CD14-positive monocyte (primary cell): ENCODE measurements around the gene RCVRN. TPM values are rescaled to one million over a fixed set of nuclear protein-coding genes. Genes with fewer than 3 reads are reported as not detected.

Source experiments
- DNase-seq, 3 donors: peaks; one replicate each; pipeline ENCODE4 v3.0.0-alpha.2; 2011 to 2022
- H2AFZ ChIP-seq: 2 replicates; pipeline ENCODE4 v1.6.0; 2012; ENCODE audit warnings: mild to moderate bottlenecking, low read depth, low read length, inconsistent platforms; ENCODE audit not compliant: insufficient read depth, poor library complexity, severe bottlenecking
- H3K27ac ChIP-seq, 2 donors: 1 replicate in 1 of 2; 2 replicates in 1 of 2; pipeline ENCODE4 v1.5.1; 2012 to 2013; ENCODE audit warnings: low read length in 2 of 2, control low read depth in 1 of 2, inconsistent platforms in 1 of 2, low read depth in 1 of 2, mild to moderate bottlenecking in 1 of 2
- H3K27me3 ChIP-seq, 2 donors: one replicate each; pipeline versions ENCODE4 v1.6.0 to v1.6.1; 2011 to 2013; ENCODE audit warnings: low read length in 2 of 2; ENCODE audit not compliant: control insufficient read depth in 2 of 2, insufficient read depth in 2 of 2
- H3K36me3 ChIP-seq, 2 donors: replicated peaks in 1 of 2; 1 replicate in 1 of 2; 2 replicates in 1 of 2; pipeline versions ENCODE4 v1.5.1 to v1.6.1; 2012 to 2013; ENCODE audit warnings: low read length in 2 of 2, control low read depth in 1 of 2, inconsistent platforms in 1 of 2, mild to moderate bottlenecking in 1 of 2; ENCODE audit not compliant: insufficient read depth in 2 of 2, control insufficient read depth in 1 of 2
- H3K4me1 ChIP-seq, 2 donors: 1 replicate in 1 of 2; 2 replicates in 1 of 2; pipeline versions ENCODE4 v1.5.1 to v1.6.1; 2012 to 2013; ENCODE audit warnings: low read length in 2 of 2, control low read depth in 1 of 2, inconsistent platforms in 1 of 2, mild to moderate bottlenecking in 1 of 2, moderate library complexity in 1 of 2; ENCODE audit not compliant: insufficient read depth in 2 of 2, control insufficient read depth in 1 of 2
- H3K4me2 ChIP-seq: replicated peaks from 2 replicates; pipeline ENCODE3; 2012; ENCODE audit warnings: low read length, moderate library complexity, mild to moderate bottlenecking; ENCODE audit not compliant: poor library complexity, severe bottlenecking; ENCODE audit errors: extremely low read depth
- H3K4me3 ChIP-seq, 3 experiments: fragments of 200-600 bp in 1 of 3; sonication (generic) in 1 of 3; replicated peaks in 1 of 3; 1 replicate in 2 of 3; 2 replicates in 1 of 3; pipeline ENCODE4 v1.5.1; 2011 to 2013; ENCODE audit warnings: low read length in 3 of 3, mild to moderate bottlenecking in 3 of 3, control low read depth in 2 of 3, low read depth in 2 of 3, inconsistent platforms in 1 of 3, moderate library complexity in 1 of 3
- H3K79me2 ChIP-seq: 2 replicates; pipeline ENCODE4 v1.6.0; 2012; ENCODE audit warnings: mild to moderate bottlenecking, control low read depth, inconsistent platforms, low read length, moderate library complexity; ENCODE audit not compliant: insufficient read depth
- H3K9ac ChIP-seq: 2 replicates; pipeline ENCODE4 v1.6.0; 2017; ENCODE audit warnings: low read length, mild to moderate bottlenecking; ENCODE audit not compliant: insufficient read depth, poor library complexity, severe bottlenecking
- H3K9me3 ChIP-seq, 2 donors: replicated peaks in 1 of 2; 1 replicate in 1 of 2; 2 replicates in 1 of 2; pipeline versions ENCODE4 v1.5.1 to v1.6.1; 2012 to 2013; ENCODE audit warnings: low read length in 2 of 2, control low read depth in 1 of 2; ENCODE audit not compliant: control insufficient read depth in 1 of 2, insufficient read depth in 1 of 2
- H4K20me1 ChIP-seq: 2 replicates; pipeline ENCODE4 v1.6.0; 2012; ENCODE audit warnings: mild to moderate bottlenecking, low read length, control low read depth, moderate library complexity; ENCODE audit not compliant: insufficient read depth
- H3K27ac Mint-ChIP-seq, 7 donors: one replicate each; pipeline ENCODE4 v1.8.0; 2020; ENCODE audit warnings: mild to moderate bottlenecking in 7 of 7, mixed read lengths in 7 of 7, moderate library complexity in 6 of 7, inconsistent platforms in 2 of 7
- H3K27me3 Mint-ChIP-seq, 3 donors: one replicate each; pipeline ENCODE4 v1.8.0; 2021 to 2022; ENCODE audit warnings: low read depth in 3 of 3, mild to moderate bottlenecking in 3 of 3, mixed read lengths in 3 of 3, moderate library complexity in 3 of 3, inconsistent platforms in 1 of 3
- H3K36me3 Mint-ChIP-seq, 2 donors: one replicate each; pipeline ENCODE4 v1.8.0; 2020; ENCODE audit warnings: mixed read lengths in 2 of 2, inconsistent platforms in 1 of 2, mild to moderate bottlenecking in 1 of 2
- H3K4me1 Mint-ChIP-seq: one replicate; pipeline ENCODE4 v1.8.0; 2020; ENCODE audit warnings: mild to moderate bottlenecking, mixed read lengths
- H3K4me3 Mint-ChIP-seq, 2 donors: one replicate each; pipeline ENCODE4 v1.8.0; 2020; ENCODE audit warnings: mild to moderate bottlenecking in 2 of 2, mixed read lengths in 2 of 2, moderate library complexity in 1 of 2
- H3K9me3 Mint-ChIP-seq, 7 donors: one replicate each; pipeline ENCODE4 v1.8.0; 2020 to 2022; ENCODE audit warnings: mixed read lengths in 7 of 7, mild to moderate bottlenecking in 6 of 7, moderate library complexity in 6 of 7, inconsistent platforms in 2 of 7
- CTCF ChIP-seq: fragments of 200-600 bp; IDR thresholded peaks from one replicate; pipeline ENCODE4 v1.8.0; 2022; ENCODE audit warnings: antibody characterized with exemption, mild to moderate bottlenecking
- WGBS: methylation state at CpG from one replicate; pipeline ENCODE4 v1.1.5; 2013; ENCODE audit warnings: missing lambda C conversion rate; ENCODE audit not compliant: insufficient coverage; 5-methylcytosine and 5-hydroxymethylcytosine counted together
- intact Hi-C, 2 donors: fragments of 100-400 bp; cut with micrococcal nuclease; formaldehyde crosslinking; loops; one replicate each; pipeline versions ENCODE4 v1.15.0 to v1.15.1; 2023
- polyA plus RNA-seq, 3 donors: library from polyadenylated mRNA; depleted of rRNA in 1 of 3; unstranded in 2 of 3; stranded (reverse) in 1 of 3; fragments of 300-500 nt in 2 of 3; fragments of >200 nt in 1 of 3; fragmentation: Illumina TruSeq in 2 of 3; gene quantifications; 1 replicate in 2 of 3; 2 replicates in 1 of 3; pipeline ENCODE4 v1.2.3, GENCODE V29; 2012 to 2021

The RCVRN gene
- polyA plus RNA-seq, 3 donors = 2.5 TPM; not detected in 2

- no peak for DNase-seq
- Histone ChIP-seq H3K27ac (peak overlapping the region; percentile 40 to 59), H3K27me3 (no peaks in the 10 kb centered on the region), H2AFZ (no peak overlapping the region), H3K9ac (no peak overlapping the region), H4K20me1 (peaks cover 58% of the 10 kb centered on the region), H3K79me2 (no peaks in the 10 kb centered on the region), H3K4me3 (no peak overlapping the region), H3K4me2 (no peak overlapping the region), H3K36me3 (peaks cover 74 to 93% of the 10 kb centered on the region in 2 donors), H3K4me1 (no peaks in the 10 kb centered on the region), H3K9me3 (no peaks in the 10 kb centered on the region)
- H3K9me3 Mint-ChIP-seq = peaks cover 0 to 2% (median 0%) of the 10 kb centered on the region in 7 donors
- peaks cover 0 to 2% (median 2%) of the 10 kb centered on the region in 3 donors for H3K27me3 Mint-ChIP-seq
- H3K4me3 Mint-ChIP-seq = no peak overlapping the region
- 97% methylated on average over 10 of the region's 11 CpGs for WGBS
- intact Hi-C loops = no loop called here
- peak overlapping the region; percentile 64 to 88 (median 77) for H3K27ac Mint-ChIP-seq
- no peak for TF ChIP-seq CTCF
- no peaks in the 10 kb centered on the region for H3K4me1 Mint-ChIP-seq
- peaks cover 65 to 81% of the 10 kb centered on the region in 2 donors for H3K36me3 Mint-ChIP-seq
Observed at GRCh38 chr17:9925457-9925856, 20.4 kb upstream of the RCVRN start.

- WGBS = 6% methylated on average over 5 of the region's 6 CpGs
- DNase-seq = peak; percentile 37 to 63 (median 58)
- peaks cover 74 to 93% of the 10 kb centered on the region in 2 donors for H3K36me3 ChIP-seq
- no peak overlapping the region for H3K4me2 ChIP-seq
- no peaks in the 10 kb centered on the region for H3K79me2 ChIP-seq
- H3K4me1 Mint-ChIP-seq = no peaks in the 10 kb centered on the region
- no peak overlapping the region for H3K9ac ChIP-seq
- no peaks in the 10 kb centered on the region for H3K4me1 ChIP-seq
- H3K4me3 ChIP-seq = no peak overlapping the region
- no peak overlapping the region for H3K4me3 Mint-ChIP-seq
- peaks cover 65% of the 10 kb centered on the region for H4K20me1 ChIP-seq
- peaks cover 0 to 2% (median 2%) of the 10 kb centered on the region in 3 donors for H3K27me3 Mint-ChIP-seq
- peaks cover 66 to 81% of the 10 kb centered on the region in 2 donors for H3K36me3 Mint-ChIP-seq
- peak; percentile 85 for TF ChIP-seq CTCF
- peak overlapping the region; percentile 32 to 88 (median 64) for H3K27ac Mint-ChIP-seq
- H2AFZ ChIP-seq = no peak overlapping the region
- peak overlapping the region; percentile 40 to 59 for H3K27ac ChIP-seq
- no peaks in the 10 kb centered on the region for H3K27me3 ChIP-seq
- peaks cover 0 to 2% (median 0%) of the 10 kb centered on the region in 7 donors for H3K9me3 Mint-ChIP-seq
- intact Hi-C loops = loop anchor here (5.0 kb wide), 2 partner anchors 303 to 688 kb away; no protein-coding TSS in a partner anchor
- no peaks in the 10 kb centered on the region for H3K9me3 ChIP-seq
Observed at GRCh38 chr17:9924735-9925191, 19.7 kb upstream of the RCVRN start.
